Peyer's patch (tissue), 4 donors: ENCODE measurements around the gene TMEM106C. TPM values are rescaled to one million over a fixed set of nuclear protein-coding genes. Genes with fewer than 3 reads are reported as not detected.
A peak's percentile ranks its signal among the peaks of the same experiment; 100 is the strongest.

Source experiments
- DNase-seq, 3 donors: peaks; one replicate each; pipeline ENCODE4 v3.0.0-alpha.2; 2017 to 2019
- H3K27ac ChIP-seq, 4 donors: fragments of 200-600 bp; sonication (generic); one replicate each; pipeline ENCODE4 v1.5.1; 2016 to 2019
- H3K27me3 ChIP-seq, 2 donors: fragments of 200-600 bp; sonication (generic); one replicate each; pipeline ENCODE4 v1.5.1; 2019
- H3K36me3 ChIP-seq, 3 donors: fragments of 200-600 bp; sonication (generic); one replicate each; pipeline ENCODE4 v1.5.1; 2016 to 2019
- H3K4me1 ChIP-seq, 4 donors: fragments of 200-600 bp; sonication (generic); one replicate each; pipeline ENCODE4 v1.5.1; 2016 to 2019
- H3K4me3 ChIP-seq, 4 donors: fragments of 200-600 bp; sonication (generic); 1 replicate in 3 of 4; 2 replicates in 1 of 4; pipeline ENCODE4 v1.5.1; 2016 to 2019; ENCODE audit warnings: mild to moderate bottlenecking in 1 of 4
- H3K9me3 ChIP-seq, 4 donors: fragments of 200-600 bp; sonication (generic); one replicate each; pipeline ENCODE4 v1.5.1; 2016 to 2019; ENCODE audit warnings: mild to moderate bottlenecking in 1 of 4
- CTCF ChIP-seq, 6 experiments: fragments of 450-650 bp in 4 of 6; fragments of 200-600 bp in 2 of 6; sonication (generic) in 1 of 6; IDR thresholded peaks; one replicate each; pipeline ENCODE4 v1.5.1; 2017 to 2019; ENCODE audit warnings: antibody characterized with exemption in 6 of 6, mild to moderate bottlenecking in 3 of 6, moderate library complexity in 1 of 6
- POLR2A ChIP-seq, 2 donors: fragments of 450-650 bp; IDR thresholded peaks; one replicate each; pipeline ENCODE4 v1.5.1; 2017; ENCODE audit warnings: antibody characterized with exemption in 2 of 2, mild to moderate bottlenecking in 2 of 2, moderate library complexity in 2 of 2
- total RNA-seq, 4 donors: library from RNA; depleted of rRNA; stranded (reverse); fragments of >200 nt; gene quantifications; one replicate each; pipeline ENCODE4 v1.1.0, GENCODE V29; 2016

Gene TMEM106C
- total RNA-seq, 4 donors from 2014 or later = 80.9 to 326 (median 241) TPM

- no peaks in the 10 kb centered on the region for H3K27me3 ChIP-seq
- no peak for DNase-seq
- H3K27ac ChIP-seq = no peak overlapping the region
- H3K4me1 ChIP-seq = peaks cover 0 to 9% (median 0%) of the 10 kb centered on the region in 4 donors
- no peaks in the 10 kb centered on the region for H3K9me3 ChIP-seq
- no peaks in the 10 kb centered on the region for H3K36me3 ChIP-seq
- H3K4me3 ChIP-seq = no peak overlapping the region
- TF ChIP-seq CTCF (IDR thresholded peaks at IDR 0.05) (no peak), POLR2A (IDR thresholded peaks at IDR 0.05) (no peak)
Observed at GRCh38 chr12:47977772-47978597, 14.6 kb downstream of the TMEM106C start.

- TF ChIP-seq POLR2A (IDR thresholded peaks at IDR 0.05) = no peak
- no peak for TF ChIP-seq CTCF (IDR thresholded peaks at IDR 0.05)
- no peaks in the 10 kb centered on the region for H3K9me3 ChIP-seq
- no peak overlapping the region for H3K4me3 ChIP-seq
- H3K27me3 ChIP-seq = no peaks in the 10 kb centered on the region
- DNase-seq = no peak
- no peak overlapping the region for H3K27ac ChIP-seq
- no peaks in the 10 kb centered on the region for H3K36me3 ChIP-seq
- H3K4me1 ChIP-seq = peaks cover 0 to 9% (median 0%) of the 10 kb centered on the region in 4 donors
Observed at GRCh38 chr12:47978598-47978873, 15.1 kb downstream of the TMEM106C start.

GRCh38 chr12:47979166-47979565, 15.8 kb downstream of the TMEM106C start:
- Histone ChIP-seq H3K4me3 (no peak overlapping the region), H3K27me3 (no peaks in the 10 kb centered on the region), H3K4me1 (peaks cover 0 to 9% (median 0%) of the 10 kb centered on the region in 4 donors), H3K27ac (no peak overlapping the region), H3K36me3 (no peaks in the 10 kb centered on the region), H3K9me3 (no peaks in the 10 kb centered on the region)
- TF ChIP-seq POLR2A (IDR thresholded peaks at IDR 0.05) = no peak
- no peak for TF ChIP-seq CTCF (IDR thresholded peaks at IDR 0.05)
- no peak for DNase-seq

GRCh38 chr12:47979686-47980085, 16.3 kb downstream of the TMEM106C start:
- Histone ChIP-seq H3K27me3 (no peaks in the 10 kb centered on the region), H3K4me3 (no peak overlapping the region), H3K4me1 (peaks cover 0 to 9% (median 0%) of the 10 kb centered on the region in 4 donors), H3K27ac (no peak overlapping the region), H3K9me3 (no peaks in the 10 kb centered on the region), H3K36me3 (no peaks in the 10 kb centered on the region)
- no peak for TF ChIP-seq POLR2A (IDR thresholded peaks at IDR 0.05)
- no peak for TF ChIP-seq CTCF (IDR thresholded peaks at IDR 0.05)
- no peak for DNase-seq

- Histone ChIP-seq H3K4me3 (no peak overlapping the region), H3K27me3 (no peaks in the 10 kb centered on the region), H3K27ac (no peak overlapping the region), H3K9me3 (no peaks in the 10 kb centered on the region), H3K36me3 (no peaks in the 10 kb centered on the region), H3K4me1 (peaks cover 0 to 9% (median 0%) of the 10 kb centered on the region in 4 donors)
- TF ChIP-seq CTCF (IDR thresholded peaks at IDR 0.05) = no peak
- no peak for TF ChIP-seq POLR2A (IDR thresholded peaks at IDR 0.05)
- peak in 1 of 3 donors; percentile 45 for DNase-seq
Observed at GRCh38 chr12:47980197-47980596, 16.8 kb downstream of the TMEM106C start.
